NCI-H460 (cell line): Measurements from ENCODE around the gene C10orf143. TPM values are rescaled to one million over a fixed set of nuclear protein-coding genes. Genes with fewer than 3 reads are reported as not detected.

Source experiments
- DNase-seq: peaks from one replicate; pipeline ENCODE4 v3.0.0-alpha.2; 2016; ENCODE audit warnings: low read depth; ENCODE audit errors: extremely low read depth
- total RNA-seq: library from RNA; depleted of rRNA; stranded (reverse); fragments of >200 nt; shearing (Covaris generic); gene quantifications from 2 replicates; pipeline ENCODE4 v1.2.3, GENCODE V29; 2014; rRNA removed

C10orf143 gene
- total RNA-seq, 1 experiment from 2014 or later: 0.27 TPM

GRCh38 chr10:130018730-130019185 is 91.9 kb downstream of the C10orf143 start:
- no peak for DNase-seq

DNA sequence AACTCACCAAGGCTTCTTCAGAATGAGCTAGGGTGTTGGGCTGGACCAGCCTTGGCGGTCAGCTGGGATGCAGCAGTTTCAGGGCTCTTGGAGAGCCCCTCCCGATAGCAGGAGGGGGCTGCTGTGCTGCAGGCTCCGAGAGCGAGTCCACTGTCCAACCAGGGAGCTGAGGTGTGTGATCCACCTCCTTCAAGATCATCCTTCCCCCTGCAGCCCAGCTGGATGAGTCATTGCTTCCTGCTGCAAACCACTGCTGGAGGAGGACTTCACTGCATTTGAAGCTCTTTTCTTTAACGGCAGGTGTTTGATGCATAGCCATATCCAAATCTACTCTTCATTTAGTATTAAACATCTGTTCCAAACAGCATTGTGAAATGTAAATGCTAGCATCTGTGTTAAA is 92.4 kb downstream of the C10orf143 start:
- no peak for DNase-seq

DNA sequence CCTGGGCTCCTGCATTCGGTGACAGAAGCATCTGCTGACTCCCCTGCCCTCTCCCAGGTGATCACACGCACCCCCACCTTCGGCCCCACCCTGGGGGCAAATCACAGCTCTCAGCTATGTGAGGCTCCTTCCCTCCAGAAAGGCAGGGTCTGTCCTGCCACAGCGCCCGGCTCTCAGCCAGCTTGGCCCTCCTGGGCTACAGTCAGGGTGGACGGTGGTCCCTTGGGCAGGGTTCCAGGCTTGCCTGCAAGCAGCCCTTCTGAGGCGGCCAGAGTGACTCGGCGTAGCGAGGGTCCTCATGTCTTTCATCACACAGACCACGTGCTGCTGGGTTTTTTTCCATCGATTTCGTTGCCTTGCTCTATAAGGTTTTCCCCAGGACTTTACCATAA is 93.0 kb downstream of the C10orf143 start:
- DNase-seq: no peak

DNA sequence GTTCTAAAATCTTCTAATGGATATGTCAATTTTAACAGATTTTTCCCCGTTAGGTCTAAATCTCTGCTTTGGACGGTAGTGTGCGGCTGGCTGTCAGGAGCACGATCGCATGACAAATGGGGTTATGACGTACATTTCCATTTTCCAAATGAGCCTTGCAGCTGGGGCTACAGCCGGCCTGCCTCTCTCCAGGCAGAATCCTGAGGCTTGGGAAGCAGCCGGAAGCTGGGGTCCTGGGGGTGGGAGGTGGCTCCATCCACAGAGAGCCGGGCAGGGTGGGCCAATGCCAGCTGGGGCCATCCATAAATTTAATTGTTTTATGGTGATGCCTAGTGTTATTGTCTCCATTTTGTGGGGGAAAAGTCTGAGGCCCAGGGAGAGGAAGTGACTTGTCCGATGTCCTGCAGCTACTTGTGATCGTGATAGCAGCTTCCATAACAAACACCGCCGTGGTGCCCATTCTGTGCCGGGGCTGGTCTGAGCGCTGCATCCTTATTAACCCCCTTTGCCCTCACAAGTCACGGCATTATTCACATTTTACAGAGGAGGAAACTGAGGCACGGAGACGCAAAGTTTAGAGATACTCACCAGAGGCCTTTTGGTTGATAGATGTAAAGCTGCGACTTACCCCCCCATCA is 93.5 kb downstream of the C10orf143 start:
- no peak for DNase-seq

DNA sequence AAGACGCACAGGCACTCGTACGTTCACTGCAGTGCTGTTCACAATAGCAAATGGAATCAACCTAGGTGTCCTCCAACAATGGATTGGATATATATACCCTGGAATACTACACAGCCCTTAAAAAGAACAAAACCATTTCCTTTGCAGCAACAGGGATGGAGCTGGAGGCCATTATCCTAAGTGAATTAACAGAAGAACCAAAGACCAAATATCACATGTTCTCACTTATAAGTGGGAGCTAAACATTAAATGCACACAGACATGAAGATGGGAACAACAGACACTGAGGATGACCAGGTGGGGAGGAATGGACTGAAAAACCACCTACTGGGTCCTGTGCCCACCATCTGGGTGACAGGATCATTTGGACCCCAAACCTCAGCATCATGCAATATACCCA is 94.5 kb downstream of the C10orf143 start:
- DNase-seq: no peak

- no peak for DNase-seq
These were observed 95.4 kb downstream of the C10orf143 start for GRCh38 chr10:130015075-130015695.

- no peak for DNase-seq
These were observed 96.2 kb downstream of the C10orf143 start for GRCh38 chr10:130014263-130015074.

Other genes starting within 250 kb of the C10orf143 start
- gene EBF3, start 146.6 kb downstream of the C10orf143 start, total RNA-seq: not detected in 2 replicates
- 173 and 177 TPM in 2 replicates for gene GLRX3, start 25.6 kb upstream of the C10orf143 start, total RNA-seq